ENCODE results near the gene ZNF783. TPM values are rescaled to one million over a fixed set of nuclear protein-coding genes. Genes with fewer than 3 reads are reported as not detected.

Gene ZNF783
- total and polyA plus RNA-seq, 2 donors (not counting 1 experiment from before 2014, with no cell fraction given), result 3.3 to 11.4 TPM

GRCh38 chr7:149277871-149278270 is 15.9 kb downstream of the ZNF783 start:
- Histone ChIP-seq H2AFZ (ENCODE audit: low read length) (no peak overlapping the region), H3K27me3 (ENCODE audit: control insufficient read depth, insufficient read depth, low read length) (no peaks in the 10 kb centered on the region), H3K36me3 (ENCODE audit: control insufficient read depth, insufficient read depth, low read length) (peaks cover 11% of the 10 kb centered on the region), H3K4me3 (replicated peaks in 1 of 4; ENCODE audit: control extremely low read depth in 1 of 4, insufficient read depth in 1 of 4, low read depth in 3 of 4, low read length in 4 of 4) (no peak overlapping the region), H3K79me2 (ENCODE audit: control insufficient read depth, insufficient read depth, low read length) (no peaks in the 10 kb centered on the region), H3K9ac (ENCODE audit: insufficient read depth, low read length) (no peak overlapping the region), H4K20me1 (ENCODE audit: control insufficient read depth, extremely low read depth, insufficient read depth, low read length) (no peaks in the 10 kb centered on the region), H3K4me1 (ENCODE audit: control insufficient read depth, extremely low read depth, insufficient read depth, low read length) (no peaks in the 10 kb centered on the region), H3K4me2 (ENCODE audit: extremely low read depth, insufficient read depth, low read length) (no peak overlapping the region), H3K27ac (ENCODE audit: insufficient read depth, low read length) (no peak overlapping the region), H3K9me3 (ENCODE audit: control insufficient read depth, insufficient read depth, low read depth, low read length) (no peaks in the 10 kb centered on the region)
- no peak for DNase-seq (ENCODE audit: low read depth in 2 of 2)
- TF ChIP-seq, protein P1, sequence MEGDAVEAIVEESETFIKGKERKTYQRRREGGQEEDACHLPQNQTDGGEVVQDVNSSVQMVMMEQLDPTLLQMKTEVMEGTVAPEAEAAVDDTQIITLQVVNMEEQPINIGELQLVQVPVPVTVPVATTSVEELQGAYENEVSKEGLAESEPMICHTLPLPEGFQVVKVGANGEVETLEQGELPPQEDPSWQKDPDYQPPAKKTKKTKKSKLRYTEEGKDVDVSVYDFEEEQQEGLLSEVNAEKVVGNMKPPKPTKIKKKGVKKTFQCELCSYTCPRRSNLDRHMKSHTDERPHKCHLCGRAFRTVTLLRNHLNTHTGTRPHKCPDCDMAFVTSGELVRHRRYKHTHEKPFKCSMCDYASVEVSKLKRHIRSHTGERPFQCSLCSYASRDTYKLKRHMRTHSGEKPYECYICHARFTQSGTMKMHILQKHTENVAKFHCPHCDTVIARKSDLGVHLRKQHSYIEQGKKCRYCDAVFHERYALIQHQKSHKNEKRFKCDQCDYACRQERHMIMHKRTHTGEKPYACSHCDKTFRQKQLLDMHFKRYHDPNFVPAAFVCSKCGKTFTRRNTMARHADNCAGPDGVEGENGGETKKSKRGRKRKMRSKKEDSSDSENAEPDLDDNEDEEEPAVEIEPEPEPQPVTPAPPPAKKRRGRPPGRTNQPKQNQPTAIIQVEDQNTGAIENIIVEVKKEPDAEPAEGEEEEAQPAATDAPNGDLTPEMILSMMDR (conservative IDR thresholded peaks at IDR 0.05 in 1 of 2, IDR thresholded peaks at IDR 0.05 in 1 of 2; ENCODE audit: low read depth in 1 of 2, low read length in 2 of 2), result no peak
- no peak for TF ChIP-seq EZH2 (IDR thresholded peaks at IDR 0.05; ENCODE audit: low read length, missing control alignments)

DNA sequence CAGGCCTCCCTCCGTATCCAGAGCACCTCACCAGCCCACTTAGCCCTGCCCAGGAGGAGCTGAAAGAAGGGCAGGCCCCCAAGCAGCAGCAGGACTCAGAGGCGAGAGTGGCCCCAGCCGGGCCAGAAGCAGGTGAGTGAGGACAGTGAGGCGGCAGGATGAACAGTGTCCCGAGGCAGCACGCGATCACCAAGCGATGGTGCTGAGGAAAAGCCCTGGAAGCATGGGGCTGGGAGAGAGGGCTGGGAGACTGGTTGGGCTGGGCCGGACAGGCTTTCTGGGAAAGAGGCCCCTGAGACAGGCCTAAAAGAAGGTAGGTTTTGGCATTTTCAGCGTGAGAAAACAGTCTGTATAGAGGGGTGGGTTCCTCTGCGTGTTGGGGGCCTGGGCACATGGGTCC is 16.4 kb downstream of the ZNF783 start:
- Histone ChIP-seq H3K27ac (ENCODE audit: insufficient read depth, low read length) (no peak overlapping the region), H3K9ac (ENCODE audit: insufficient read depth, low read length) (no peak overlapping the region), H2AFZ (ENCODE audit: low read length) (no peak overlapping the region), H3K9me3 (ENCODE audit: control insufficient read depth, insufficient read depth, low read depth, low read length) (no peaks in the 10 kb centered on the region), H4K20me1 (ENCODE audit: control insufficient read depth, extremely low read depth, insufficient read depth, low read length) (no peaks in the 10 kb centered on the region), H3K36me3 (ENCODE audit: control insufficient read depth, insufficient read depth, low read length) (peaks cover 11% of the 10 kb centered on the region), H3K4me3 (replicated peaks in 1 of 4; ENCODE audit: control extremely low read depth in 1 of 4, insufficient read depth in 1 of 4, low read depth in 3 of 4, low read length in 4 of 4) (no peak overlapping the region), H3K79me2 (ENCODE audit: control insufficient read depth, insufficient read depth, low read length) (no peaks in the 10 kb centered on the region), H3K4me2 (ENCODE audit: extremely low read depth, insufficient read depth, low read length) (no peak overlapping the region), H3K4me1 (ENCODE audit: control insufficient read depth, extremely low read depth, insufficient read depth, low read length) (no peaks in the 10 kb centered on the region), H3K27me3 (ENCODE audit: control insufficient read depth, insufficient read depth, low read length) (no peaks in the 10 kb centered on the region)
- TF ChIP-seq, protein P1 (conservative IDR thresholded peaks at IDR 0.05 in 1 of 2, IDR thresholded peaks at IDR 0.05 in 1 of 2; ENCODE audit: low read depth in 1 of 2, low read length in 2 of 2), result no peak
- no peak for DNase-seq (ENCODE audit: low read depth in 2 of 2)

GRCh38 chr7:149279111-149279743 is 17.2 kb downstream of the ZNF783 start:
- Histone ChIP-seq H2AFZ (ENCODE audit: low read length) (no peak overlapping the region), H3K4me3 (replicated peaks in 1 of 4; ENCODE audit: control extremely low read depth in 1 of 4, insufficient read depth in 1 of 4, low read depth in 3 of 4, low read length in 4 of 4) (no peak overlapping the region), H3K9me3 (ENCODE audit: control insufficient read depth, insufficient read depth, low read depth, low read length) (no peaks in the 10 kb centered on the region), H3K9ac (ENCODE audit: insufficient read depth, low read length) (no peak overlapping the region), H3K27ac (ENCODE audit: insufficient read depth, low read length) (no peak overlapping the region), H3K27me3 (ENCODE audit: control insufficient read depth, insufficient read depth, low read length) (no peaks in the 10 kb centered on the region), H3K4me2 (ENCODE audit: extremely low read depth, insufficient read depth, low read length) (no peak overlapping the region), H3K36me3 (ENCODE audit: control insufficient read depth, insufficient read depth, low read length) (peaks cover 11% of the 10 kb centered on the region), H4K20me1 (ENCODE audit: control insufficient read depth, extremely low read depth, insufficient read depth, low read length) (no peaks in the 10 kb centered on the region), H3K79me2 (ENCODE audit: control insufficient read depth, insufficient read depth, low read length) (no peaks in the 10 kb centered on the region), H3K4me1 (ENCODE audit: control insufficient read depth, extremely low read depth, insufficient read depth, low read length) (no peaks in the 10 kb centered on the region)
- TF ChIP-seq EZH2 (IDR thresholded peaks at IDR 0.05; ENCODE audit: low read length, missing control alignments), result no peak
- TF ChIP-seq, protein P1 (conservative IDR thresholded peaks at IDR 0.05 in 1 of 2, IDR thresholded peaks at IDR 0.05 in 1 of 2; ENCODE audit: low read depth in 1 of 2, low read length in 2 of 2), result no peak
- DNase-seq (ENCODE audit: low read depth in 2 of 2), result no peak
